Thyroid gland (tissue), 4 donors: ENCODE results near the gene RNF11. TPM values are rescaled to one million over a fixed set of nuclear protein-coding genes. Genes with fewer than 3 reads are reported as not detected.
A peak's percentile ranks its signal among the peaks of the same experiment; 100 is the strongest.

Source experiments
- DNase-seq, 2 donors: peaks; one replicate each; pipeline ENCODE4 v3.0.0-alpha.2; 2019
- H3K27ac ChIP-seq, 3 donors: fragments of 200-600 bp; sonication (generic); 1 replicate in 2 of 3; 2 replicates in 1 of 3; pipeline ENCODE4 v1.5.1; 2016 to 2019; ENCODE audit warnings: mild to moderate bottlenecking in 1 of 3, moderate library complexity in 1 of 3
- H3K27me3 ChIP-seq: fragments of 200-600 bp; sonication (generic); one replicate; pipeline ENCODE4 v1.5.1; 2019
- H3K36me3 ChIP-seq, 2 donors: fragments of 200-600 bp; sonication (generic); one replicate each; pipeline ENCODE4 v1.5.1; 2016 to 2019
- H3K4me1 ChIP-seq, 2 donors: fragments of 200-600 bp; sonication (generic); one replicate each; pipeline ENCODE4 v1.5.1; 2017 to 2019
- H3K4me3 ChIP-seq, 3 donors: fragments of 200-600 bp; sonication (generic); replicated peaks in 1 of 3; 1 replicate in 2 of 3; 2 replicates in 1 of 3; pipeline ENCODE4 v1.5.1; 2016; ENCODE audit warnings: mild to moderate bottlenecking in 1 of 3
- H3K9me3 ChIP-seq: fragments of 200-600 bp; sonication (generic); one replicate; pipeline ENCODE4 v1.5.1; 2017
- CTCF ChIP-seq, 6 experiments: fragments of 200-600 bp in 3 of 6; fragments of 450-650 bp in 3 of 6; sonication (generic) in 3 of 6; IDR thresholded peaks; one replicate each; pipeline ENCODE4 v1.5.1; 2016 to 2019; ENCODE audit warnings: antibody characterized with exemption in 6 of 6, mild to moderate bottlenecking in 2 of 6, inconsistent platforms in 1 of 6, moderate library complexity in 1 of 6
- POLR2A ChIP-seq, 2 donors: fragments of 450-650 bp; IDR thresholded peaks; one replicate each; pipeline ENCODE4 v1.6.1; 2017; ENCODE audit warnings: antibody characterized with exemption in 2 of 2, mild to moderate bottlenecking in 2 of 2, moderate library complexity in 1 of 2
- WGBS, 2 donors: methylation state at CpG; one replicate each; pipeline ENCODE4 v1.1.5; 2017; 5-methylcytosine and 5-hydroxymethylcytosine counted together
- intact Hi-C: fragments of 100-400 bp; cut with DNase I; formaldehyde crosslinking; loops from one replicate; pipeline ENCODE4 v1.15.1; 2023
- total RNA-seq, 4 donors: library from RNA; depleted of rRNA; stranded (reverse); fragments of >200 nt; gene quantifications; one replicate each; pipeline ENCODE4 v1.2.3, GENCODE V29; 2016

The RNF11 gene
- total RNA-seq, 4 donors from 2014 or later = 113 to 134 (median 115) TPM

GRCh38 chr1:51280321-51280978 is 44.4 kb downstream of the RNF11 start:
- H3K4me3 ChIP-seq = no peak overlapping the region
- DNase-seq = peak; percentile 84 to 87
- WGBS, 2 donors = 29 to 52% methylated on average over 4 of the region's 4 CpGs
- no peaks in the 10 kb centered on the region for H3K27me3 ChIP-seq
- intact Hi-C loops = no loop called here
- no peaks in the 10 kb centered on the region for H3K9me3 ChIP-seq
- TF ChIP-seq CTCF (IDR thresholded peaks at IDR 0.05) (no peak), POLR2A (IDR thresholded peaks at IDR 0.05) (no peak)
- no peaks in the 10 kb centered on the region for H3K36me3 ChIP-seq
- peaks cover 4 to 33% of the 10 kb centered on the region in 2 donors for H3K4me1 ChIP-seq
- H3K27ac ChIP-seq = peak overlapping the region; percentile 7 to 17 (median 12)

GRCh38 chr1:51281807-51282206 is 45.7 kb downstream of the RNF11 start:
- Histone ChIP-seq H3K27me3 (no peaks in the 10 kb centered on the region), H3K36me3 (no peaks in the 10 kb centered on the region), H3K4me3 (no peak overlapping the region), H3K4me1 (peaks cover 4 to 25% of the 10 kb centered on the region in 2 donors), H3K9me3 (no peaks in the 10 kb centered on the region), H3K27ac (no peak overlapping the region)
- TF ChIP-seq POLR2A (IDR thresholded peaks at IDR 0.05) (no peak), CTCF (IDR thresholded peaks at IDR 0.05) (no peak)
- intact Hi-C loops = no loop called here
- WGBS, 2 donors = 89 to 96% methylated on average over 5 of the region's 5 CpGs
- DNase-seq = no peak

- WGBS, 2 donors = 80 to 82% methylated on average over 5 of the region's 5 CpGs
- Histone ChIP-seq H3K36me3 (no peaks in the 10 kb centered on the region), H3K4me3 (no peak overlapping the region), H3K27me3 (no peaks in the 10 kb centered on the region), H3K27ac (no peak overlapping the region), H3K4me1 (peaks cover 4 to 25% of the 10 kb centered on the region in 2 donors), H3K9me3 (no peaks in the 10 kb centered on the region)
- intact Hi-C loops = no loop called here
- no peak for TF ChIP-seq POLR2A (IDR thresholded peaks at IDR 0.05)
- TF ChIP-seq CTCF (IDR thresholded peaks at IDR 0.05) = no peak
- no peak for DNase-seq
Measured at GRCh38 chr1:51282605-51283004, 46.5 kb downstream of the RNF11 start.

GRCh38 chr1:51283979-51284378 is 47.9 kb downstream of the RNF11 start:
- TF ChIP-seq POLR2A (IDR thresholded peaks at IDR 0.05) (no peak), CTCF (IDR thresholded peaks at IDR 0.05) (no peak)
- Histone ChIP-seq H3K4me3 (no peak overlapping the region), H3K27me3 (no peaks in the 10 kb centered on the region), H3K27ac (no peak overlapping the region), H3K4me1 (peaks cover 4 to 25% of the 10 kb centered on the region in 2 donors), H3K36me3 (no peaks in the 10 kb centered on the region), H3K9me3 (no peaks in the 10 kb centered on the region)
- intact Hi-C loops = no loop called here
- WGBS, 2 donors = 82 to 89% methylated on average over 5 of the region's 5 CpGs
- DNase-seq = no peak

- H3K36me3 ChIP-seq = no peaks in the 10 kb centered on the region
- intact Hi-C loops = no loop called here
- peak overlapping the region in 1 of 3 donors; percentile 8 for H3K27ac ChIP-seq
- peak; percentile 29 to 44 for DNase-seq
- H3K27me3 ChIP-seq = no peaks in the 10 kb centered on the region
- no peak overlapping the region for H3K4me3 ChIP-seq
- H3K4me1 ChIP-seq = peaks cover 4 to 25% of the 10 kb centered on the region in 2 donors
- H3K9me3 ChIP-seq = no peaks in the 10 kb centered on the region
- no peak for TF ChIP-seq POLR2A (IDR thresholded peaks at IDR 0.05)
- no peak for TF ChIP-seq CTCF (IDR thresholded peaks at IDR 0.05)
Measured at GRCh38 chr1:51284487-51284954, 48.4 kb downstream of the RNF11 start.
